Stimulated activated CD4-positive, alpha-beta T cell treated with anti-CD3 and anti-CD28 coated beads, Interleukin-2, amount 100 ng/mL, for 24 hours (primary cell): ENCODE data around the gene PRSS48.
"Not testable (repeated sequence)": the region's sequence is repeated elsewhere in the genome, so short reads cannot be mapped to it uniquely, and the experiment has no call there.

Experiments used
- DNase-seq, 2 donors: peaks; one replicate each; pipeline ENCODE4 v3.0.0-alpha.2; 2020

The PRSS48 gene

GRCh38 chr4:151266497-151266896 lies 10.5 kb upstream of the PRSS48 start:
- no peak for DNase-seq

GRCh38 chr4:151267104-151267503 lies 9.9 kb upstream of the PRSS48 start:
- DNase-seq = no peak

GRCh38 chr4:151267822-151268535 lies 9.0 kb upstream of the PRSS48 start:
- DNase-seq = no peak

- DNase-seq = not testable (repeated sequence)
Observed at GRCh38 chr4:151268905-151269304, 8.1 kb upstream of the PRSS48 start.

- DNase-seq = no peak
Observed at GRCh38 chr4:151284534-151285245, 7.7 kb downstream of the PRSS48 start.

- no peak for DNase-seq
Observed at GRCh38 chr4:151287409-151287808, 10.4 kb downstream of the PRSS48 start.

GRCh38 chr4:151291485-151291884 lies 14.5 kb downstream of the PRSS48 start:
- DNase-seq = no peak

GRCh38 chr4:151292038-151292437 lies 15.1 kb downstream of the PRSS48 start:
- no peak for DNase-seq

- DNase-seq = no peak
Observed at GRCh38 chr4:151294833-151295496, 18.0 kb downstream of the PRSS48 start.

- DNase-seq = no peak
Observed at GRCh38 chr4:151296227-151296626, 19.3 kb downstream of the PRSS48 start.

GRCh38 chr4:151297170-151297569 lies 20.2 kb downstream of the PRSS48 start:
- no peak for DNase-seq

- no peak for DNase-seq
Observed at GRCh38 chr4:151302432-151302831, 25.5 kb downstream of the PRSS48 start.

GRCh38 chr4:151304226-151304625 lies 27.3 kb downstream of the PRSS48 start:
- no peak for DNase-seq

- no peak for DNase-seq
Observed at GRCh38 chr4:151304755-151305154, 27.8 kb downstream of the PRSS48 start.

- no peak for DNase-seq
Observed at GRCh38 chr4:151310124-151310728, 33.3 kb downstream of the PRSS48 start.

- DNase-seq = no peak
Observed at GRCh38 chr4:151313306-151314009, 36.5 kb downstream of the PRSS48 start.

GRCh38 chr4:151314010-151314355 lies 37.0 kb downstream of the PRSS48 start:
- DNase-seq = no peak

GRCh38 chr4:151314479-151314878 lies 37.5 kb downstream of the PRSS48 start:
- DNase-seq = no peak

- DNase-seq = no peak
Observed at GRCh38 chr4:151315212-151315886, 38.4 kb downstream of the PRSS48 start.

- DNase-seq = no peak
Observed at GRCh38 chr4:151316645-151317044, 39.7 kb downstream of the PRSS48 start.

- DNase-seq = no peak
Observed at GRCh38 chr4:151318307-151319006, 41.5 kb downstream of the PRSS48 start.

GRCh38 chr4:151319490-151319889 lies 42.5 kb downstream of the PRSS48 start:
- DNase-seq = no peak
